ENCODE measurements around the gene GRIA3. TPM values are rescaled to one million over a fixed set of nuclear protein-coding genes. Genes with fewer than 3 reads are reported as not detected.
"Not testable (repeated sequence)": the region's sequence is repeated elsewhere in the genome, so short reads cannot be mapped to it uniquely, and the experiment has no call there.

The GRIA3 gene
- total and polyA plus RNA-seq, 4 donors: 5.1 to 12.4 (median 7.1) TPM

- intact Hi-C loops (cut with DNase I): no loop called here
- ATAC-seq (ENCODE audit: low FRiP score): no peak
- DNase-seq: no peak
- 15 to 31% methylated on average over 3 of the region's 3 CpGs for WGBS, 2 donors
- Histone ChIP-seq H3K27ac (ENCODE audit: low read depth in 1 of 2, low read length in 2 of 2) (no peak overlapping the region), H3K4me3 (ENCODE audit: low read length in 2 of 2) (no peak overlapping the region), H3K27me3 (ENCODE audit: control insufficient read depth in 1 of 2, insufficient read depth in 2 of 2, low read length in 1 of 2) (no peaks in the 10 kb centered on the region), H3K9me3 (ENCODE audit: control insufficient read depth, low read length) (no peaks in the 10 kb centered on the region), H3K4me1 (ENCODE audit: control insufficient read depth in 1 of 2, insufficient read depth in 2 of 2, low read length in 2 of 2) (peaks cover 0 to 1% of the 10 kb centered on the region in 2 donors), H3K36me3 (ENCODE audit: control insufficient read depth in 1 of 2, insufficient read depth in 2 of 2, low read length in 1 of 2) (no peaks in the 10 kb centered on the region)
Observed at GRCh38 chrX:123267220-123267619, 83.1 kb downstream of the GRIA3 start.

GRCh38 chrX:123271902-123272301 lies 87.8 kb downstream of the GRIA3 start:
- Histone ChIP-seq H3K9me3 (ENCODE audit: control insufficient read depth, low read length) (no peaks in the 10 kb centered on the region), H3K27ac (ENCODE audit: low read depth in 1 of 2, low read length in 2 of 2) (no peak overlapping the region), H3K4me1 (ENCODE audit: control insufficient read depth in 1 of 2, insufficient read depth in 2 of 2, low read length in 2 of 2) (no peaks in the 10 kb centered on the region), H3K36me3 (ENCODE audit: control insufficient read depth in 1 of 2, insufficient read depth in 2 of 2, low read length in 1 of 2) (no peaks in the 10 kb centered on the region), H3K4me3 (ENCODE audit: low read length in 2 of 2) (no peak overlapping the region), H3K27me3 (ENCODE audit: control insufficient read depth in 1 of 2, insufficient read depth in 2 of 2, low read length in 1 of 2) (no peaks in the 10 kb centered on the region)
- intact Hi-C loops (cut with DNase I): no loop called here
- WGBS, 2 donors: 44 to 72% methylated on average over 2 of the region's 2 CpGs
- DNase-seq (no peak), ATAC-seq (ENCODE audit: low FRiP score) (no peak)

GRCh38 chrX:123272630-123273029 lies 88.6 kb downstream of the GRIA3 start:
- intact Hi-C loops (cut with DNase I): no loop called here
- WGBS, 2 donors: 63 to 98% methylated on average over 4 of the region's 4 CpGs
- H3K36me3 ChIP-seq (ENCODE audit: control insufficient read depth in 1 of 2, insufficient read depth in 2 of 2, low read length in 1 of 2): no peaks in the 10 kb centered on the region
- no peaks in the 10 kb centered on the region for H3K4me1 ChIP-seq (ENCODE audit: control insufficient read depth in 1 of 2, insufficient read depth in 2 of 2, low read length in 2 of 2)
- no peaks in the 10 kb centered on the region for H3K27me3 ChIP-seq (ENCODE audit: control insufficient read depth in 1 of 2, insufficient read depth in 2 of 2, low read length in 1 of 2)
- no peak overlapping the region for H3K4me3 ChIP-seq (ENCODE audit: low read length in 2 of 2)
- no peaks in the 10 kb centered on the region for H3K9me3 ChIP-seq (ENCODE audit: control insufficient read depth, low read length)
- H3K27ac ChIP-seq (ENCODE audit: low read depth in 1 of 2, low read length in 2 of 2): no peak overlapping the region
- DNase-seq (no peak), ATAC-seq (ENCODE audit: low FRiP score) (no peak)

- ATAC-seq (ENCODE audit: low FRiP score): no peak
- Histone ChIP-seq H3K4me1 (ENCODE audit: control insufficient read depth in 1 of 2, insufficient read depth in 2 of 2, low read length in 2 of 2) (no peaks in the 10 kb centered on the region), H3K36me3 (ENCODE audit: control insufficient read depth in 1 of 2, insufficient read depth in 2 of 2, low read length in 1 of 2) (no peaks in the 10 kb centered on the region), H3K27me3 (ENCODE audit: control insufficient read depth in 1 of 2, insufficient read depth in 2 of 2, low read length in 1 of 2) (no peaks in the 10 kb centered on the region), H3K9me3 (ENCODE audit: control insufficient read depth, low read length) (no peaks in the 10 kb centered on the region), H3K4me3 (ENCODE audit: low read length in 2 of 2) (no peak overlapping the region), H3K27ac (ENCODE audit: low read depth in 1 of 2, low read length in 2 of 2) (no peak overlapping the region)
- no peak for DNase-seq
- WGBS, 2 donors: 39 to 66% methylated on average over 2 of the region's 2 CpGs
- intact Hi-C loops (cut with DNase I): no loop called here
Observed at GRCh38 chrX:123274796-123275195, 90.7 kb downstream of the GRIA3 start.

- DNase-seq (no peak), ATAC-seq (ENCODE audit: low FRiP score) (no peak)
- 49 to 93% methylated on average over 4 of the region's 4 CpGs for WGBS, 2 donors
- Histone ChIP-seq H3K9me3 (ENCODE audit: control insufficient read depth, low read length) (no peaks in the 10 kb centered on the region), H3K27ac (ENCODE audit: low read depth in 1 of 2, low read length in 2 of 2) (no peak overlapping the region), H3K4me3 (ENCODE audit: low read length in 2 of 2) (no peak overlapping the region), H3K27me3 (ENCODE audit: control insufficient read depth in 1 of 2, insufficient read depth in 2 of 2, low read length in 1 of 2) (no peaks in the 10 kb centered on the region), H3K4me1 (ENCODE audit: control insufficient read depth in 1 of 2, insufficient read depth in 2 of 2, low read length in 2 of 2) (no peaks in the 10 kb centered on the region), H3K36me3 (ENCODE audit: control insufficient read depth in 1 of 2, insufficient read depth in 2 of 2, low read length in 1 of 2) (no peaks in the 10 kb centered on the region)
- intact Hi-C loops (cut with DNase I): no loop called here
Observed at GRCh38 chrX:123277347-123277746, 93.3 kb downstream of the GRIA3 start.

- 69 to 95% methylated on average over 3 of the region's 3 CpGs for WGBS, 2 donors
- Histone ChIP-seq H3K9me3 (ENCODE audit: control insufficient read depth, low read length) (no peaks in the 10 kb centered on the region), H3K27ac (ENCODE audit: low read depth in 1 of 2, low read length in 2 of 2) (no peak overlapping the region), H3K36me3 (ENCODE audit: control insufficient read depth in 1 of 2, insufficient read depth in 2 of 2, low read length in 1 of 2) (no peaks in the 10 kb centered on the region), H3K4me3 (ENCODE audit: low read length in 2 of 2) (no peak overlapping the region), H3K27me3 (ENCODE audit: control insufficient read depth in 1 of 2, insufficient read depth in 2 of 2, low read length in 1 of 2) (no peaks in the 10 kb centered on the region), H3K4me1 (ENCODE audit: control insufficient read depth in 1 of 2, insufficient read depth in 2 of 2, low read length in 2 of 2) (no peaks in the 10 kb centered on the region)
- no peak for ATAC-seq (ENCODE audit: low FRiP score)
- DNase-seq: no peak
- intact Hi-C loops (cut with DNase I): no loop called here
Observed at GRCh38 chrX:123277821-123278220, 93.7 kb downstream of the GRIA3 start.

GRCh38 chrX:123282241-123282640 lies 98.2 kb downstream of the GRIA3 start:
- 73 to 91% methylated on average over 5 of the region's 5 CpGs for WGBS, 2 donors
- no peaks in the 10 kb centered on the region for H3K4me1 ChIP-seq (ENCODE audit: control insufficient read depth in 1 of 2, insufficient read depth in 2 of 2, low read length in 2 of 2)
- H3K27me3 ChIP-seq (ENCODE audit: control insufficient read depth in 1 of 2, insufficient read depth in 2 of 2, low read length in 1 of 2): no peaks in the 10 kb centered on the region
- no peak overlapping the region for H3K27ac ChIP-seq (ENCODE audit: low read depth in 1 of 2, low read length in 2 of 2)
- intact Hi-C loops (cut with DNase I): no loop called here
- no peaks in the 10 kb centered on the region for H3K36me3 ChIP-seq (ENCODE audit: control insufficient read depth in 1 of 2, insufficient read depth in 2 of 2, low read length in 1 of 2)
- no peaks in the 10 kb centered on the region for H3K9me3 ChIP-seq (ENCODE audit: control insufficient read depth, low read length)
- ATAC-seq (ENCODE audit: low FRiP score): no peak
- DNase-seq: no peak
- H3K4me3 ChIP-seq (ENCODE audit: low read length in 2 of 2): no peak overlapping the region

- DNase-seq; H3K4me1 ChIP-seq (ENCODE audit: control insufficient read depth in 1 of 2, insufficient read depth in 2 of 2, low read length in 2 of 2); ATAC-seq (ENCODE audit: low FRiP score); H3K4me3 ChIP-seq (ENCODE audit: low read length in 2 of 2); H3K36me3 ChIP-seq (ENCODE audit: control insufficient read depth in 1 of 2, insufficient read depth in 2 of 2, low read length in 1 of 2); H3K27me3 ChIP-seq (ENCODE audit: control insufficient read depth in 1 of 2, insufficient read depth in 2 of 2, low read length in 1 of 2); H3K27ac ChIP-seq (ENCODE audit: low read depth in 1 of 2, low read length in 2 of 2); intact Hi-C loops (cut with DNase I); H3K9me3 ChIP-seq (ENCODE audit: control insufficient read depth, low read length): not testable (repeated sequence)
- WGBS, 2 donors: 33 to 72% methylated on average over 6 of the region's 6 CpGs
Observed at GRCh38 chrX:123283407-123283806, 99.3 kb downstream of the GRIA3 start.

- WGBS, 2 donors: 9 to 14% methylated on average over 3 of the region's 3 CpGs
- Histone ChIP-seq H3K9me3 (ENCODE audit: control insufficient read depth, low read length) (no peaks in the 10 kb centered on the region), H3K27me3 (ENCODE audit: control insufficient read depth in 1 of 2, insufficient read depth in 2 of 2, low read length in 1 of 2) (no peaks in the 10 kb centered on the region), H3K4me1 (ENCODE audit: control insufficient read depth in 1 of 2, insufficient read depth in 2 of 2, low read length in 2 of 2) (peaks cover 0 to 2% of the 10 kb centered on the region in 2 donors), H3K27ac (ENCODE audit: low read depth in 1 of 2, low read length in 2 of 2) (no peak overlapping the region), H3K36me3 (ENCODE audit: control insufficient read depth in 1 of 2, insufficient read depth in 2 of 2, low read length in 1 of 2) (no peaks in the 10 kb centered on the region), H3K4me3 (ENCODE audit: low read length in 2 of 2) (no peak overlapping the region)
- DNase-seq: no peak
- ATAC-seq (ENCODE audit: low FRiP score): no peak
- intact Hi-C loops (cut with DNase I): no loop called here
Observed at GRCh38 chrX:123291623-123292022, 107.5 kb downstream of the GRIA3 start.

Measured in aorta (tissue), 5 donors.